NCI-H446 (cell line): ENCODE measurements around the gene MYRF.

ENCODE experiments used
- DNase-seq, 2 experiments: peaks; one replicate each; lab custom pipeline; 2025; lab: John Stamatoyannopoulos, UW

Gene MYRF

GRCh38 chr11:61760946-61761345 lies 8.5 kb downstream of the MYRF start:
- no peak for DNase-seq

GRCh38 chr11:61761440-61762222 lies 9.2 kb downstream of the MYRF start:
- no peak for DNase-seq

GRCh38 chr11:61762223-61762615 lies 9.8 kb downstream of the MYRF start:
- DNase-seq, result no peak

- DNase-seq, result no peak
Observed at GRCh38 chr11:61762798-61763197, 10.4 kb downstream of the MYRF start.

GRCh38 chr11:61763930-61764605 lies 11.6 kb downstream of the MYRF start:
- no peak for DNase-seq

- no peak for DNase-seq
Observed at GRCh38 chr11:61764606-61765260, 12.3 kb downstream of the MYRF start.

- no peak for DNase-seq
Observed at GRCh38 chr11:61765550-61766253, 13.3 kb downstream of the MYRF start.

- no peak for DNase-seq
Observed at GRCh38 chr11:61766353-61766841, 14.0 kb downstream of the MYRF start.

- DNase-seq, result no peak
Observed at GRCh38 chr11:61768376-61769076, 16.1 kb downstream of the MYRF start.

- DNase-seq, result no peak
Observed at GRCh38 chr11:61769169-61769920, 16.9 kb downstream of the MYRF start.

GRCh38 chr11:61769946-61770683 lies 17.7 kb downstream of the MYRF start:
- DNase-seq, result no peak

GRCh38 chr11:61771195-61771894 lies 18.9 kb downstream of the MYRF start:
- no peak for DNase-seq

- DNase-seq, result no peak
Observed at GRCh38 chr11:61771985-61772455, 19.6 kb downstream of the MYRF start.

GRCh38 chr11:61773356-61773755 lies 20.9 kb downstream of the MYRF start:
- no peak for DNase-seq

- DNase-seq, result no peak
Observed at GRCh38 chr11:61773809-61774208, 21.4 kb downstream of the MYRF start.

- DNase-seq, result no peak
Observed at GRCh38 chr11:61774411-61774810, 22.0 kb downstream of the MYRF start.

- DNase-seq, result no peak
Observed at GRCh38 chr11:61775106-61775505, 22.7 kb downstream of the MYRF start.

- DNase-seq, result no peak
Observed at GRCh38 chr11:61775606-61776554, 23.4 kb downstream of the MYRF start.
